GM23248 (cell line): ENCODE measurements around the gene GLA. TPM values are rescaled to one million over a fixed set of nuclear protein-coding genes. Genes with fewer than 3 reads are reported as not detected.

ENCODE experiments used
- DNase-seq: peaks from one replicate; pipeline ENCODE4 v3.0.0-alpha.2; 2015
- H2AFZ ChIP-seq: fragments of 200-600 bp; sonication (generic); 2 replicates; pipeline ENCODE4 v1.6.1; 2016; ENCODE audit warnings: antibody characterized with exemption
- H3F3A ChIP-seq: fragments of 200-600 bp; sonication (generic); 2 replicates; pipeline ENCODE4 v1.6.1; 2016; ENCODE audit warnings: mild to moderate bottlenecking, antibody characterized with exemption, mixed run types; ENCODE audit not compliant: insufficient read depth
- H3K27ac ChIP-seq: fragments of 200-600 bp; sonication (generic); 2 replicates; pipeline ENCODE4 v1.5.1; 2016; ENCODE audit warnings: mild to moderate bottlenecking
- H3K27me3 ChIP-seq: fragments of 200-600 bp; sonication (generic); replicated peaks from 2 replicates; pipeline ENCODE4 v1.6.1; 2016; ENCODE audit warnings: mild to moderate bottlenecking; ENCODE audit not compliant: insufficient read depth
- H3K36me3 ChIP-seq: fragments of 200-600 bp; sonication (generic); 2 replicates; pipeline ENCODE4 v1.6.1; 2016; ENCODE audit warnings: low read depth, mild to moderate bottlenecking
- H3K4me1 ChIP-seq: fragments of 200-600 bp; sonication (generic); 2 replicates; pipeline ENCODE4 v1.6.1; 2016; ENCODE audit warnings: mild to moderate bottlenecking; ENCODE audit not compliant: insufficient read depth
- H3K4me2 ChIP-seq: fragments of 200-600 bp; sonication (generic); one replicate; pipeline ENCODE4 v1.6.1; 2016; ENCODE audit warnings: mild to moderate bottlenecking; ENCODE audit not compliant: unreplicated experiment
- H3K4me3 ChIP-seq: fragments of 200-600 bp; sonication (generic); 2 replicates; pipeline ENCODE4 v1.5.1; 2016; ENCODE audit warnings: mild to moderate bottlenecking
- H3K79me2 ChIP-seq: fragments of 200-600 bp; sonication (generic); 2 replicates; pipeline ENCODE4 v1.6.1; 2016; ENCODE audit warnings: mild to moderate bottlenecking; ENCODE audit not compliant: insufficient read depth
- H3K9ac ChIP-seq: fragments of 200-600 bp; sonication (generic); 2 replicates; pipeline ENCODE4 v1.6.1; 2016; ENCODE audit warnings: mild to moderate bottlenecking
- H3K9me2 ChIP-seq: fragments of 200-600 bp; sonication (generic); 2 replicates; pipeline ENCODE4 v1.6.1; 2016; ENCODE audit warnings: mixed run types, mild to moderate bottlenecking, moderate library complexity; ENCODE audit not compliant: insufficient read depth
- H3K9me3 ChIP-seq: fragments of 200-600 bp; sonication (generic); one replicate; pipeline ENCODE4 v1.6.1; 2017; ENCODE audit warnings: low read depth
- H4K20me1 ChIP-seq: fragments of 200-600 bp; sonication (generic); 2 replicates; pipeline ENCODE4 v1.6.0; 2016; ENCODE audit not compliant: insufficient read depth
- EZH2 ChIP-seq: fragments of 200-600 bp; sonication (generic); IDR thresholded peaks from 2 replicates; pipeline ENCODE4 v1.6.1; 2018; ENCODE audit warnings: antibody characterized with exemption, mild to moderate bottlenecking; ENCODE audit not compliant: insufficient read depth, poor library complexity, severe bottlenecking
- EZH2phosphoT487 ChIP-seq: fragments of 200-600 bp; sonication (generic); IDR thresholded peaks from 2 replicates; pipeline ENCODE4 v1.6.1; 2018; ENCODE audit warnings: antibody characterized with exemption, moderate library complexity, mild to moderate bottlenecking, low read depth; ENCODE audit not compliant: insufficient read depth
- WGBS, 2 experiments: methylation state at CpG; one replicate each; pipeline ENCODE4 v1.1.6; 2015 to 2017; ENCODE audit warnings: low lambda C conversion rate in 2 of 2, low coverage in 1 of 2; ENCODE audit errors: missing lambda C conversion rate in 2 of 2; 5-methylcytosine and 5-hydroxymethylcytosine counted together
- in situ Hi-C: fragments of 300-500 bp; cut with MboI; formaldehyde crosslinking; loops from 2 replicates; pipeline ENCODE4 v1.15.0; 2020
- polyA plus RNA-seq: library from polyadenylated mRNA; unstranded; fragments of >200 nt; fragmentation: Nextera tagmentation; extraction: Ambion mirVana; gene quantifications from 2 replicates; pipeline ENCODE4 v1.2.1, GENCODE V29; 2016
- total RNA-seq: library from RNA; depleted of rRNA; stranded (reverse); fragments of >200 nt; shearing (Covaris generic); gene quantifications from 2 replicates; pipeline ENCODE4 v1.2.3, GENCODE V29; 2014

GLA gene
- total and polyA plus RNA-seq, 2 experiments from 2014 or later = 20.4 to 36.6 TPM

DNA sequence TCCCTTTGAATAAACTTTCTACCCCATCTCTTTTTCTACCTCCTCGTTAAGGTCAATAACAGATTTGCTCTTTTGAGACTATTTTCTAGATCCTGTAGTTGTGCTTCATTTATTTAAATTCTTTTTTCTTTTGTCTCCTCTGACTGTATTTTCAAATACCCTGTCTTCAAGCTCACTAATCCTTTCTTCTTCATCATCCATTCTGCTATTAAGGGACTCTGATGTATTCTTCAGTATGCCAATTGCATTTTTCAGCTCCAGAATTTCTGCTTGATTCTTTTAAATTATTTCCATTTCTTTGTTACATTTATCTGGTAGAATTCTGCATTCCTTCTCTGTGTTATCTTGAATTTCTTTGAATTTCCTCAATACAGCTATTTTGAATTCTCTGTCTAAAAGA, 41.6 kb upstream of the GLA start:
- Histone ChIP-seq H3K4me2 (no peak overlapping the region), H3K4me1 (no peaks in the 10 kb centered on the region), H3K9me2 (no peaks in the 10 kb centered on the region), H3K9ac (no peak overlapping the region), H3F3A (no peaks in the 10 kb centered on the region), H4K20me1 (no peaks in the 10 kb centered on the region), H3K79me2 (no peaks in the 10 kb centered on the region), H2AFZ (no peak overlapping the region), H3K27ac (no peak overlapping the region), H3K9me3 (no peaks in the 10 kb centered on the region), H3K27me3 (no peaks in the 10 kb centered on the region), H3K36me3 (no peaks in the 10 kb centered on the region), H3K4me3 (no peak overlapping the region)
- 92 to 100% methylated on average over 1 of the region's 1 CpG for WGBS, 2 experiments
- in situ Hi-C loops = no loop called here
- TF ChIP-seq EZH2 (no peak), EZH2phosphoT487 (no peak)
- no peak for DNase-seq

DNA sequence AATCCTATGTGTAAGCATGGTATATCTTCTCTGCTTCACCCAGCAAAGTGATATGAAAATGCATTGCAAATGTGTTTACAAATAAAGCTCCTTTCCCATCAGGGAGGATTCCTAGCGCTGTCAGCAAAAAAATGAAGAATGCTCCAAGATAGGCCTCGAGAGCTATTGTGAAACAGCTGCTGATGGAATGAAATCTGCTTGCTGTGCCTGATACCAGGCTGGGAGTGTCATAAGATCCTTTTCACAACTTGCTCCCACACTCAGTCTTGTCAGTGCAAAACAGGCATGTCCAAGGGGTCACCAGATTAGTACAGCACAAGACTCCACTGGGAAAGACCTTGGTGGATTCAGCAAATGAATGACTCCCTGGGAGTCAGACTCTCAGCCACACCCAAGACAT, 34.4 kb upstream of the GLA start:
- Histone ChIP-seq H3K36me3 (no peaks in the 10 kb centered on the region), H4K20me1 (no peaks in the 10 kb centered on the region), H3K9ac (no peak overlapping the region), H3F3A (no peaks in the 10 kb centered on the region), H3K79me2 (no peaks in the 10 kb centered on the region), H3K27me3 (no peaks in the 10 kb centered on the region), H3K9me2 (no peaks in the 10 kb centered on the region), H2AFZ (no peak overlapping the region), H3K4me3 (no peak overlapping the region), H3K4me2 (no peak overlapping the region), H3K27ac (no peak overlapping the region), H3K9me3 (no peaks in the 10 kb centered on the region), H3K4me1 (no peaks in the 10 kb centered on the region)
- TF ChIP-seq EZH2phosphoT487 (no peak), EZH2 (no peak)
- in situ Hi-C loops = no loop called here
- WGBS, 2 experiments = 100% methylated on average over 2 of the region's 2 CpGs
- no peak for DNase-seq

GRCh38 chrX:101430457-101431078, 22.8 kb upstream of the GLA start:
- H3K9ac ChIP-seq = no peak overlapping the region; the same call in 1 of the 2 replicates
- TF ChIP-seq EZH2phosphoT487 (no peak), EZH2 (no peak)
- peaks cover 16% of the 10 kb centered on the region for H3F3A ChIP-seq
- H3K27ac ChIP-seq = peak overlapping the region; percentile 74
- H3K79me2 ChIP-seq = no peaks in the 10 kb centered on the region
- DNase-seq = peak; percentile 59
- no peaks in the 10 kb centered on the region for H3K27me3 ChIP-seq
- H3K9me3 ChIP-seq = no peaks in the 10 kb centered on the region
- 88 to 90% methylated on average over 2 of the region's 2 CpGs for WGBS, 2 experiments
- peaks cover 14% of the 10 kb centered on the region for H3K4me1 ChIP-seq
- no peak overlapping the region for H2AFZ ChIP-seq
- no peaks in the 10 kb centered on the region for H3K9me2 ChIP-seq
- no peak overlapping the region for H3K4me3 ChIP-seq
- H4K20me1 ChIP-seq = no peaks in the 10 kb centered on the region
- in situ Hi-C loops = no loop called here
- no peaks in the 10 kb centered on the region for H3K36me3 ChIP-seq
- peak overlapping the region; percentile 61 for H3K4me2 ChIP-seq

DNA sequence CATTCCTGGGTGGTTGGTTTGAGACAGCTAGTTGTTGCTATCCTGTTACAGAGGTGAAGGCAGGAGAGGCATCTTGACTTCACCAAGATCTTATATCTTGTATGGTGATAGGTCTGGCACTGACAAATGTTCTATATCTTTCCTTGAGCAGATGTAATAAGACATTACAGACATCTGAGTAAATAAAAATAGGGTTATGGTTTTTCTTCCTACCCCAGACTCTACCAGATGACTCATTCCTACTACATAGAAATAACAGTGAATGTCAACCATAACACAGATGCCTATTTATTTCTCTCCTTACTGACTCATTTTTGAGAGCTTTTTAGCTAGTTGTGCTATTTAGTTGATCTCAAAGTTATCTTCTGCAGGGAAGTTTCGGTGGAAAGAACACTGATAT, 22.2 kb upstream of the GLA start:
- Histone ChIP-seq H3K79me2 (no peaks in the 10 kb centered on the region), H3K9ac (no peak overlapping the region; the same call in 1 of the 2 replicates), H3K4me3 (no peak overlapping the region), H3K27ac (peak overlapping the region; percentile 74), H3K36me3 (no peaks in the 10 kb centered on the region), H4K20me1 (no peaks in the 10 kb centered on the region), H3K4me2 (peak overlapping the region; percentile 61), H3K4me1 (peaks cover 14% of the 10 kb centered on the region), H3F3A (peaks cover 16% of the 10 kb centered on the region), H3K9me2 (no peaks in the 10 kb centered on the region), H2AFZ (no peak overlapping the region), H3K9me3 (no peaks in the 10 kb centered on the region), H3K27me3 (no peaks in the 10 kb centered on the region)
- peak; percentile 61 for DNase-seq
- TF ChIP-seq EZH2phosphoT487 (no peak), EZH2 (no peak)
- in situ Hi-C loops = no loop called here
- 47 to 55% methylated on average over 1 of the region's 1 CpG for WGBS, 2 experiments
